GM19043 (cell line): ENCODE measurements around the gene C10orf67.
"Not testable (repeated sequence)": the region's sequence is repeated elsewhere in the genome, so short reads cannot be mapped to it uniquely, and the experiment has no call there.

Source experiments
- ATAC-seq: cut with Tn5 transposase; IDR thresholded peaks from one replicate; pipeline ENCODE4 v1.9.1; 2021; ENCODE audit warnings: low read depth; ENCODE audit not compliant: unreplicated experiment

The C10orf67 gene

GRCh38 chr10:23344241-23344841 lies at the start of gene C10orf67:
Gene C10orf67, minus strand, starts transcription at chr10:23344797. Its CDS starts 23 bp downstream, at chr10:23344774.
- ATAC-seq: no peak

GRCh38 chr10:23391821-23392220 lies 47.2 kb upstream of the C10orf67 start:
- no peak for ATAC-seq

- no peak for ATAC-seq
Measured at GRCh38 chr10:23390809-23391208, 46.2 kb upstream of the C10orf67 start.

- ATAC-seq: not testable (repeated sequence)
Measured at GRCh38 chr10:23390408-23390807, 45.8 kb upstream of the C10orf67 start.

- ATAC-seq: not testable (repeated sequence)
Measured at GRCh38 chr10:23387516-23387915, 42.9 kb upstream of the C10orf67 start.

GRCh38 chr10:23386052-23386451 lies 41.5 kb upstream of the C10orf67 start:
- no peak for ATAC-seq

- ATAC-seq: no peak
Measured at GRCh38 chr10:23384364-23384763, 39.8 kb upstream of the C10orf67 start.

GRCh38 chr10:23383637-23384036 lies 39.0 kb upstream of the C10orf67 start:
- ATAC-seq: no peak

- ATAC-seq: no peak
Measured at GRCh38 chr10:23381298-23382040, 36.9 kb upstream of the C10orf67 start.

GRCh38 chr10:23379686-23380085 lies 35.1 kb upstream of the C10orf67 start:
- ATAC-seq: no peak

- ATAC-seq: no peak
Measured at GRCh38 chr10:23376229-23376655, 31.6 kb upstream of the C10orf67 start.

- no peak for ATAC-seq
Measured at GRCh38 chr10:23375366-23375765, 30.8 kb upstream of the C10orf67 start.

- ATAC-seq: no peak
Measured at GRCh38 chr10:23373156-23373555, 28.6 kb upstream of the C10orf67 start.

- no peak for ATAC-seq
Measured at GRCh38 chr10:23371073-23371472, 26.5 kb upstream of the C10orf67 start.

- ATAC-seq: no peak
Measured at GRCh38 chr10:23370106-23370505, 25.5 kb upstream of the C10orf67 start.

- peak; percentile 77 for ATAC-seq
Measured at GRCh38 chr10:23368816-23369640, 24.4 kb upstream of the C10orf67 start.

GRCh38 chr10:23367896-23368595 lies 23.4 kb upstream of the C10orf67 start:
- ATAC-seq: peak; percentile 4

- not testable (repeated sequence) for ATAC-seq
Measured at GRCh38 chr10:23365417-23366030, 20.9 kb upstream of the C10orf67 start.

- no peak for ATAC-seq
Measured at GRCh38 chr10:23364378-23364777, 19.8 kb upstream of the C10orf67 start.

GRCh38 chr10:23363793-23364135 lies 19.2 kb upstream of the C10orf67 start:
- no peak for ATAC-seq
